ENCODE data around the gene METTL15. TPM values are rescaled to one million over a fixed set of nuclear protein-coding genes. Genes with fewer than 3 reads are reported as not detected.

METTL15 gene
- total and polyA plus RNA-seq, 5 donors from 2014 or later = 5.1 to 11.5 (median 7.3) TPM

DNA sequence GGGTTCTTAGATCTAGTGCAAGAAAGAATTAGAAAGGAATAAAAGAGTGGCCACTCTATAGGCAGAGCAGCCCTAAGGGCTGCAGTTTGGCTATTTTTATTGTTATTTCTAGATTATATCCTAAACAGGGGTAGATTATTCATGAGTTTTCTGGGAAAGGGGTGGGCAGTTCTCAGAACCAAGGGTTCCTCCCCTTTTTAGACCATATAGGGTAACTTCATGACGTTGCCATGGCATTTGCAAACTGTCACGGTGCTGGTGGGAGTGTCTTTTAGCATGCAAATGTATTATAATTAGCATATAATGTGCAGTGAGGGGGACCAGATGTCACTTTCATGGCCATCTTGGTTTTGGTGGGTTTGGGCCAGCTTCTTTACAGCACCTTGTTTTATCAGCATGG lies 44.6 kb downstream of the METTL15 start:
- no peak overlapping the region for H3K27ac Mint-ChIP-seq
- no peaks in the 10 kb centered on the region for H3K9me3 ChIP-seq (ENCODE audit: control insufficient read depth in 2 of 2, low read length in 2 of 2)
- DNase-seq (no peak), ATAC-seq (ENCODE audit: low read depth in 2 of 2) (no peak)
- no peaks in the 10 kb centered on the region for H3K27me3 Mint-ChIP-seq
- peaks cover 4% of the 10 kb centered on the region for H3K36me3 ChIP-seq (ENCODE audit: control insufficient read depth, insufficient read depth, low read length)
- no peak overlapping the region for H3K4me3 ChIP-seq (ENCODE audit: low read depth, low read length)
- peaks cover 0 to 2% (median 0%) of the 10 kb centered on the region in 7 donors for H3K9me3 Mint-ChIP-seq
- no peaks in the 10 kb centered on the region for H3K4me1 ChIP-seq (ENCODE audit: control insufficient read depth, insufficient read depth, low read length, poor library complexity, severe bottlenecking)
- H3K27me3 ChIP-seq (ENCODE audit: control insufficient read depth, insufficient read depth, low read length) = no peaks in the 10 kb centered on the region
- H3K27ac ChIP-seq (ENCODE audit: insufficient read depth, low read length, poor library complexity, severe bottlenecking) = no peak overlapping the region
- no peak overlapping the region for H3K4me3 Mint-ChIP-seq
- H3K4me1 Mint-ChIP-seq = peaks cover 0 to 13% (median 5%) of the 10 kb centered on the region in 4 donors
- H3K36me3 Mint-ChIP-seq = peaks cover 17% of the 10 kb centered on the region

DNA sequence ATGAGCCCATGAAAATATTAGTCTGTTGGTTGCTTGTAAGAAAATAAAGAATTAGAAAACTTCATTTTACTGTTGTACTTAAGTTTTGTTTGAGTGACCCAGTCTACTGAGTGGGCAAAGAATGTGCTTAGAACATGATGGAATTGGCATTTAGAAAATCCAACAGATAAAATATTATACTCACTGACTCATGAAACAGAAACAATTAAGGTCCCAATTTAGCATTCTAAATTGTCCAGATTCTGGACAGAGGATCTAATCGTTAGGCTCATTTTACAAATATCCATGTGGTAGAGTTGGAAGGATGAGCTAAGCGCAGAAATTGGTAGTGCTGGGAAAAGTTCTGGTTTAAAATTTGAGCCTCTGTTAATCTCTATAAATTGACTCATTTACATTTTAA lies 45.4 kb downstream of the METTL15 start:
- no peaks in the 10 kb centered on the region for H3K9me3 ChIP-seq (ENCODE audit: control insufficient read depth in 2 of 2, low read length in 2 of 2)
- Mint-ChIP-seq H3K9me3 (peaks cover 0 to 1% (median 0%) of the 10 kb centered on the region in 7 donors), H3K36me3 (peaks cover 23% of the 10 kb centered on the region), H3K4me3 (no peak overlapping the region), H3K27me3 (no peaks in the 10 kb centered on the region), H3K4me1 (peaks cover 0 to 13% (median 1%) of the 10 kb centered on the region in 4 donors), H3K27ac (peak overlapping the region in 1 of 3 donors; percentile 49)
- H3K36me3 ChIP-seq (ENCODE audit: control insufficient read depth, insufficient read depth, low read length) = peaks cover 4% of the 10 kb centered on the region
- H3K27ac ChIP-seq (ENCODE audit: insufficient read depth, low read length, poor library complexity, severe bottlenecking) = no peak overlapping the region
- H3K4me1 ChIP-seq (ENCODE audit: control insufficient read depth, insufficient read depth, low read length, poor library complexity, severe bottlenecking) = no peaks in the 10 kb centered on the region
- H3K4me3 ChIP-seq (ENCODE audit: low read depth, low read length) = no peak overlapping the region
- no peak for ATAC-seq (ENCODE audit: low read depth in 2 of 2)
- no peak for DNase-seq
- no peaks in the 10 kb centered on the region for H3K27me3 ChIP-seq (ENCODE audit: control insufficient read depth, insufficient read depth, low read length)

DNA sequence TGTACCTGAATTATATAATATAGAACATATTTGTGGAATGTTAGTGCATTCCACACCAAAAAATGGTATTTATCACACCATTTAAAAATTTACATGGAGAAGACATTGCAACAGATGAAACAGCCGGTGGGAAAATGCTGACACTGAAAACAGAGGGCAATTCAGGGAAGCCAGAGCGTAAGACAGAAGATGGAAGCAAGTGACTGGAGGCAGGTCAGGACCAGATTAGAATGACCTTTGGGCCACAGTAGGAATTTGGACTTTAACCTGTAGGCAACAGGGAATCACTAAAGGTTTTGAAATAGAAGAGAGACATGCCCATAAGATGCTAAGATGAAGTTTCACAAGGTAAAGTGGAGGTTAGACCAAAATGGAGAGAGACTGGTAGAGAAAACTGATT lies 60.5 kb downstream of the METTL15 start:
- H3K4me1 Mint-ChIP-seq = peaks cover 11 to 25% (median 16%) of the 10 kb centered on the region in 4 donors
- ATAC-seq (ENCODE audit: low read depth in 2 of 2) (no peak), DNase-seq (no peak)
- H3K36me3 Mint-ChIP-seq = peaks cover 18% of the 10 kb centered on the region
- H3K4me3 Mint-ChIP-seq = no peak overlapping the region
- no peaks in the 10 kb centered on the region for H3K27me3 Mint-ChIP-seq
- Histone ChIP-seq H3K4me3 (ENCODE audit: low read depth, low read length) (no peak overlapping the region), H3K27me3 (ENCODE audit: control insufficient read depth, insufficient read depth, low read length) (no peaks in the 10 kb centered on the region), H3K27ac (ENCODE audit: insufficient read depth, low read length, poor library complexity, severe bottlenecking) (no peak overlapping the region), H3K9me3 (ENCODE audit: control insufficient read depth in 2 of 2, low read length in 2 of 2) (no peaks in the 10 kb centered on the region), H3K4me1 (ENCODE audit: control insufficient read depth, insufficient read depth, low read length, poor library complexity, severe bottlenecking) (no peaks in the 10 kb centered on the region), H3K36me3 (ENCODE audit: control insufficient read depth, insufficient read depth, low read length) (no peaks in the 10 kb centered on the region)
- H3K27ac Mint-ChIP-seq = peak overlapping the region in 1 of 3 donors; percentile 13
- H3K9me3 Mint-ChIP-seq = peaks cover 0 to 5% (median 0%) of the 10 kb centered on the region in 7 donors

- no peak overlapping the region for H3K4me3 Mint-ChIP-seq
- no peak overlapping the region for H3K27ac ChIP-seq (ENCODE audit: insufficient read depth, low read length, poor library complexity, severe bottlenecking)
- H3K9me3 Mint-ChIP-seq = peaks cover 0 to 6% (median 0%) of the 10 kb centered on the region in 7 donors
- H3K4me3 ChIP-seq (ENCODE audit: low read depth, low read length) = no peak overlapping the region
- peak in 1 of 2 donors; percentile 47 for ATAC-seq (ENCODE audit: low read depth in 2 of 2)
- no peaks in the 10 kb centered on the region for H3K27me3 Mint-ChIP-seq
- H3K4me1 Mint-ChIP-seq = peaks cover 10 to 24% (median 15%) of the 10 kb centered on the region in 4 donors
- peak in 1 of 3 donors; percentile 19 for DNase-seq
- peak overlapping the region in 2 of 3 donors; percentile 16 to 36 for H3K27ac Mint-ChIP-seq
- H3K4me1 ChIP-seq (ENCODE audit: control insufficient read depth, insufficient read depth, low read length, poor library complexity, severe bottlenecking) = no peaks in the 10 kb centered on the region
- peaks cover 23% of the 10 kb centered on the region for H3K36me3 Mint-ChIP-seq
- H3K36me3 ChIP-seq (ENCODE audit: control insufficient read depth, insufficient read depth, low read length) = no peaks in the 10 kb centered on the region
- no peaks in the 10 kb centered on the region for H3K27me3 ChIP-seq (ENCODE audit: control insufficient read depth, insufficient read depth, low read length)
- H3K9me3 ChIP-seq (ENCODE audit: control insufficient read depth in 2 of 2, low read length in 2 of 2) = no peaks in the 10 kb centered on the region
Measured at GRCh38 chr11:28169816-28170215, 61.6 kb downstream of the METTL15 start.

DNA sequence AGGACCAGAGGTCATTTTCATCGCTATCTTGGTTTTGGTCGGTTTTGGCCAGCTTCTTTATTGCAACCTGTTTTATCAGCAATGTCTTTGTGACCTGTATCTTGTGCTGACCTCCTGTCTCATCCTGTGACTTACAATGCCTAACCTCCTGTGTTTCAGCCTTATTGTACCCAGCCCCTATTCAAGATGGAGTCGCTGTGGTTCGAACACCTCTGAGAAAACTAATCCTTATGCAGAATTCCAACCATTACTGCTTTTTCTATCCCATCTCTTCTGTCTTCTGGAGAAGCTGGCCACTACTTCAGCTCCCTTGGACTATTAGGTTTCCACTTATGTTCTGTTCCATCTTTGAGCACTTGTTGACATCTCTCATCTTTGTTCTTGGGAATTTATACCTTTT lies 62.6 kb downstream of the METTL15 start:
- no peaks in the 10 kb centered on the region for H3K27me3 ChIP-seq (ENCODE audit: control insufficient read depth, insufficient read depth, low read length)
- Mint-ChIP-seq H3K4me1 (peaks cover 7 to 22% (median 15%) of the 10 kb centered on the region in 4 donors), H3K4me3 (no peak overlapping the region), H3K9me3 (peaks cover 0 to 6% (median 0%) of the 10 kb centered on the region in 7 donors), H3K36me3 (peaks cover 21% of the 10 kb centered on the region), H3K27me3 (no peaks in the 10 kb centered on the region), H3K27ac (peak overlapping the region in 1 of 3 donors; percentile 36)
- no peaks in the 10 kb centered on the region for H3K36me3 ChIP-seq (ENCODE audit: control insufficient read depth, insufficient read depth, low read length)
- DNase-seq = no peak
- H3K4me3 ChIP-seq (ENCODE audit: low read depth, low read length) = no peak overlapping the region
- H3K27ac ChIP-seq (ENCODE audit: insufficient read depth, low read length, poor library complexity, severe bottlenecking) = no peak overlapping the region
- H3K9me3 ChIP-seq (ENCODE audit: control insufficient read depth in 2 of 2, low read length in 2 of 2) = no peaks in the 10 kb centered on the region
- H3K4me1 ChIP-seq (ENCODE audit: control insufficient read depth, insufficient read depth, low read length, poor library complexity, severe bottlenecking) = no peaks in the 10 kb centered on the region
- no peak for ATAC-seq (ENCODE audit: low read depth in 2 of 2)

DNA sequence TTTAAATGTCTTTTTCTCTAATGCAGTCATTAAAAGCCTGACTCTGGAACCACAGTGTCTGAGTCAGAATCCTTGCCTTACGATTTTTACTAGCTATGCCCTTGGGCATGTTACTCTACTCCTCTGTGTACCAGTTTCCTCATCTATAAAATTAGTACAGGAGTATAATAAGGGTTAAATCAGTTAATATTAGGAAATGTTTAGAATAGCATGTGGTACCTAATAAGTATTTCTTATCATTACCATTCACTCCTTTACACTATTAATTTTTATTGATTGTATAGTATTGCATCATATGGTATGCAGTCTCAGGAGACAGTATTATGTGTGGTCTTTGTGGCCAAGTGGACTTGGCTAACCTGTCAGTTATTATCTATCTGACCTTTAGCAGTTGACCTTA lies 68.2 kb downstream of the METTL15 start:
- H3K27ac ChIP-seq (ENCODE audit: insufficient read depth, low read length, poor library complexity, severe bottlenecking) = no peak overlapping the region
- H3K27me3 Mint-ChIP-seq = no peaks in the 10 kb centered on the region
- H3K36me3 Mint-ChIP-seq = peaks cover 13% of the 10 kb centered on the region
- H3K4me3 ChIP-seq (ENCODE audit: low read depth, low read length) = no peak overlapping the region
- DNase-seq = no peak
- no peak for ATAC-seq (ENCODE audit: low read depth in 2 of 2)
- H3K9me3 Mint-ChIP-seq = peaks cover 0 to 6% (median 1%) of the 10 kb centered on the region in 7 donors
- peaks cover 7 to 16% (median 14%) of the 10 kb centered on the region in 4 donors for H3K4me1 Mint-ChIP-seq
- no peaks in the 10 kb centered on the region for H3K9me3 ChIP-seq (ENCODE audit: control insufficient read depth in 2 of 2, low read length in 2 of 2)
- no peak overlapping the region for H3K4me3 Mint-ChIP-seq
- H3K4me1 ChIP-seq (ENCODE audit: control insufficient read depth, insufficient read depth, low read length, poor library complexity, severe bottlenecking) = no peaks in the 10 kb centered on the region
- no peaks in the 10 kb centered on the region for H3K36me3 ChIP-seq (ENCODE audit: control insufficient read depth, insufficient read depth, low read length)
- H3K27ac Mint-ChIP-seq = no peak overlapping the region
- no peaks in the 10 kb centered on the region for H3K27me3 ChIP-seq (ENCODE audit: control insufficient read depth, insufficient read depth, low read length)

DNA sequence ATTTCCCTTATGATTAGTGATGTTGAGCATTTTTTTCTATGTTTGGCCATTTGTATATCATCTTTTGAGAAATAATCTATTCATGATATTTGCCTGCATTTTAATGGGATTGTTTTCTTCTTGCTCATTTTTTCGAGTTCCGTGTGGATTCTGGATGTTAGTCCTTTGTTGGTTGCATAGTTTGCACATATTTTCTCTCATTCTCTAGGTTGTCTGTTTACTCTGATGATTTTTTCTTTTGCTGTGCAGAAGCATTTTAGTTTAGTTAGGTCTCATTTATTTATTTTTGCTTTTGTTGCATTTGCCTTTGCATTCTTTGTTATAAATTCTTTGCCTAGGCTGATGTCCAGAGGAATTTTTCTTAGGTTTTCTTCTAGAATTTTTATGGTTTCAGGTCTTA lies 87.3 kb downstream of the METTL15 start:
- H3K27me3 Mint-ChIP-seq = no peaks in the 10 kb centered on the region
- no peak for DNase-seq
- H3K36me3 ChIP-seq (ENCODE audit: control insufficient read depth, insufficient read depth, low read length) = no peaks in the 10 kb centered on the region
- no peak overlapping the region for H3K4me3 Mint-ChIP-seq
- peaks cover 0 to 4% (median 3%) of the 10 kb centered on the region in 4 donors for H3K4me1 Mint-ChIP-seq
- no peak overlapping the region for H3K27ac Mint-ChIP-seq
- ATAC-seq (ENCODE audit: low read depth in 2 of 2) = no peak
- no peak overlapping the region for H3K27ac ChIP-seq (ENCODE audit: insufficient read depth, low read length, poor library complexity, severe bottlenecking)
- no peaks in the 10 kb centered on the region for H3K27me3 ChIP-seq (ENCODE audit: control insufficient read depth, insufficient read depth, low read length)
- H3K36me3 Mint-ChIP-seq = peaks cover 37% of the 10 kb centered on the region
- H3K9me3 ChIP-seq (ENCODE audit: control insufficient read depth in 2 of 2, low read length in 2 of 2) = peaks cover 7 to 9% of the 10 kb centered on the region in 2 experiments
- H3K4me3 ChIP-seq (ENCODE audit: low read depth, low read length) = no peak overlapping the region
- no peaks in the 10 kb centered on the region for H3K4me1 ChIP-seq (ENCODE audit: control insufficient read depth, insufficient read depth, low read length, poor library complexity, severe bottlenecking)
- H3K9me3 Mint-ChIP-seq = peaks cover 0 to 9% (median 4%) of the 10 kb centered on the region in 7 donors

DNA sequence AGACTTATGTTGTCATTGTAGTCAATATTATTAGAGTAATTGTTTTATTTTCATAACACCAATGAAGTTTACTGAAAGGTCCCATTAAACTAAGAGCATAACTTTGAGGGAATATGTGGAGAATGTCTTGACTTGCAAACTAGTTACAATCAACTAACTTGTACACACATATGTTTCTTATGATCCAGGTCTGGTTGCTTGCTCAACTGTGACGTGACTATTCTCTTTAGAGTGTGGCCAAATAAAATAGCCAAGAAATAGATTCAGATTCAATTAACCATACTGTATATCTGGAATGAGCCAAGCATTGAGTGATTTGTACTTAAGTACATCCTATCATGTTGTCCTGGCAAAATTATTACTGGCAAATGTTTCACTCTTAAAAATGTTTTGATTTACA lies 101.7 kb downstream of the METTL15 start:
- Mint-ChIP-seq H3K36me3 (peaks cover 31% of the 10 kb centered on the region), H3K9me3 (peaks cover 0 to 2% (median 0%) of the 10 kb centered on the region in 7 donors), H3K27me3 (no peaks in the 10 kb centered on the region), H3K27ac (no peak overlapping the region), H3K4me1 (peaks cover 0 to 9% (median 6%) of the 10 kb centered on the region in 4 donors), H3K4me3 (no peak overlapping the region)
- H3K27ac ChIP-seq (ENCODE audit: insufficient read depth, low read length, poor library complexity, severe bottlenecking) = no peak overlapping the region
- no peaks in the 10 kb centered on the region for H3K9me3 ChIP-seq (ENCODE audit: control insufficient read depth in 2 of 2, low read length in 2 of 2)
- ATAC-seq (ENCODE audit: low read depth in 2 of 2) (no peak), DNase-seq (no peak)
- no peaks in the 10 kb centered on the region for H3K27me3 ChIP-seq (ENCODE audit: control insufficient read depth, insufficient read depth, low read length)
- peaks cover 19% of the 10 kb centered on the region for H3K36me3 ChIP-seq (ENCODE audit: control insufficient read depth, insufficient read depth, low read length)
- no peak overlapping the region for H3K4me3 ChIP-seq (ENCODE audit: low read depth, low read length)
- H3K4me1 ChIP-seq (ENCODE audit: control insufficient read depth, insufficient read depth, low read length, poor library complexity, severe bottlenecking) = no peaks in the 10 kb centered on the region

Measured in CD4-positive, CD25-positive, alpha-beta regulatory T cell (primary cell).